Stimulated activated naive CD4-positive, alpha-beta T cell (primary cell): ENCODE data around the gene TMEM272.
A peak's percentile ranks its signal among the peaks of the same experiment; 100 is the strongest.

Source experiments
- DNase-seq, 6 experiments: peaks; one replicate each; lab custom pipeline; 2025; lab: John Stamatoyannopoulos, UW

Gene TMEM272

GRCh38 chr13:51780099-51780498 lies 64.9 kb downstream of the TMEM272 start:
- no peak for DNase-seq

GRCh38 chr13:51778392-51778791 lies 66.6 kb downstream of the TMEM272 start:
- DNase-seq, result no peak

GRCh38 chr13:51777921-51778320 lies 67.1 kb downstream of the TMEM272 start:
- DNase-seq, result no peak

DNA sequence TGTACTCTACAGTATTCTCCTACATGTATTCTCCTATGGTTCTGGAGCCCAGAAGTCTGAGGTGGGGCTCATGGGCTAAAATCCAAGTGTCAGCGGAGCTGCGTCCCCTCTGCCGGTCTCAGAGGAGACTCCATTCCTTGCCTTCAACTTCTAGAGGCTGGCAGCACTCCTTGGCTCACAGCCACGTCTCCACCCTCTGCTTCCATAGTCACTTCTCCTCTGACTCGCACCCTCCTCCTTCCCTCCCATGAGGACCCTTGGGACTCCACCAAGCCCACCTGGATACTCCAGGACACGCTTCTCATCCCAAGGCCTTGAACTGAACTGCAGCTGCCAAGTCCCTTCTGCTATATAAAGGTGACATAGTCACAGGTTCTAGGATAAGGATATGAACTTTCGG lies 68.8 kb downstream of the TMEM272 start:
- DNase-seq, result no peak

GRCh38 chr13:51773515-51773914 lies 71.5 kb downstream of the TMEM272 start:
- DNase-seq, result no peak

- no peak for DNase-seq
Measured at GRCh38 chr13:51772781-51773180, 72.2 kb downstream of the TMEM272 start.

- DNase-seq, result no peak
Measured at GRCh38 chr13:51772105-51772455, 72.9 kb downstream of the TMEM272 start.

- DNase-seq, result no peak
Measured at GRCh38 chr13:51771418-51772104, 73.4 kb downstream of the TMEM272 start.

GRCh38 chr13:51770681-51771417 lies 74.1 kb downstream of the TMEM272 start:
- no peak for DNase-seq

- no peak for DNase-seq
Measured at GRCh38 chr13:51770160-51770559, 74.8 kb downstream of the TMEM272 start.

GRCh38 chr13:51769455-51770127 lies 75.4 kb downstream of the TMEM272 start:
- DNase-seq, result no peak

GRCh38 chr13:51768976-51769375 lies 76.0 kb downstream of the TMEM272 start:
- DNase-seq, result no peak

- no peak for DNase-seq
Measured at GRCh38 chr13:51768378-51768921, 76.5 kb downstream of the TMEM272 start.

GRCh38 chr13:51767100-51767499 lies 77.9 kb downstream of the TMEM272 start:
- no peak for DNase-seq

- DNase-seq, result no peak
Measured at GRCh38 chr13:51765142-51765515, 79.8 kb downstream of the TMEM272 start.

GRCh38 chr13:51764184-51765141 lies 80.5 kb downstream of the TMEM272 start:
- peak; percentile 19 to 39 (median 34) for DNase-seq

DNA sequence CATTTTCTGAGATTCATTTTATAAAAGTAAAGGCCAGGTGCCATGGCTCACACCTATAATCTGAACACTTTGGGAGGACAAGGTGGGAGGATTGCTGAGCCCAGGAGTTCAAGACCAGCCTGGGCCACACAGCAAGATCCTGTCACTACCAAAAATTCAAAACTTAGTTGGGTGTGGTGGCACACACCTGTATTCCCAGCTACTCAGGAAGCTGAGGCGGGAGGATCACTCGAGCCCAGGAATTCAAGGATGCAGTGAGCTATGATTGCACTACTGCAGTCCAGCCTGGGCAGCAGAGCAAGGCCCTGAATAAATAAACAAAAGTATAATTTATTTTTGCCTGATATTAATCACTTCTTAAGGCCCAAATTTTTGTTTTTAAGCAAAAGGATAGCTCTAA lies 81.5 kb downstream of the TMEM272 start:
- no peak for DNase-seq
